ENCODE data around the gene CHN2. TPM values are rescaled to one million over a fixed set of nuclear protein-coding genes. Genes with fewer than 3 reads are reported as not detected.

The CHN2 gene
- total RNA-seq, 1 experiment from 2014 or later, result 5.0 TPM

DNA sequence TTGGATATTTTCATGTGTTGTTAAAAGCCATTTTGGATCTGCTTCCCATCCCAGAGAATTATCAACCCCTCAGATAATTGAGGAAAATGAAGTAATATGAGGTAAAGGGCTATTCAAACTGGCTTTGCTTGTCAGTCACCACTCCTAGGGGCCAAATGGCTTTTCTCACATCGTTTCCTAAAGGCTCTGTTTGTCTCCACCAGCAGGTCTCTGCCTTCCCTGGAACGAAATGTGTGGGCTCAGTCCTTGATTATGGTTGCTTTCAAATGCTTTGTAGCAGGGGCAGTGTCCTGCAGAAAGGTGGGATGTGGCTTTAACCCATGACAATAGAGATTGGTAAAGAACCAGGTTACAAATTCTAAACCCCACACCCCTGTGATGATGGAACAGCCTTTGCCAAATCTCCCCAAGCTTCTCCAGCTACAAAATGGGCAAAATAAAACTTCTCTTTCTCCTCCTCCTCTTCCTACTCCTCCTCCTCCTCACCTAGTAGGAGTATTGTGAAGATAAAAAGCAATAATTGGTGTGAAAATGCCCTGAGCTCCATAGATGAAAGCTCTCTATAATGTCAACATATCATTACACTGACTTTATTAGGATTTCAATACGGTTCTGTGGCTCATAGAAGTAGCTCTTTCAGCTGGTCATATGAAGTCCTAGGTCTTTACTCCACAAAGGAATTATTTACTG, 127.6 kb downstream of the CHN2 start (continued):
- TF ChIP-seq CTCF (IDR thresholded peaks at IDR 0.05) (no peak), AFF4 (CRISPR knock-in tag; IDR thresholded peaks at IDR 0.05; ENCODE audit: borderline replicate concordance) (no peak)

DNA sequence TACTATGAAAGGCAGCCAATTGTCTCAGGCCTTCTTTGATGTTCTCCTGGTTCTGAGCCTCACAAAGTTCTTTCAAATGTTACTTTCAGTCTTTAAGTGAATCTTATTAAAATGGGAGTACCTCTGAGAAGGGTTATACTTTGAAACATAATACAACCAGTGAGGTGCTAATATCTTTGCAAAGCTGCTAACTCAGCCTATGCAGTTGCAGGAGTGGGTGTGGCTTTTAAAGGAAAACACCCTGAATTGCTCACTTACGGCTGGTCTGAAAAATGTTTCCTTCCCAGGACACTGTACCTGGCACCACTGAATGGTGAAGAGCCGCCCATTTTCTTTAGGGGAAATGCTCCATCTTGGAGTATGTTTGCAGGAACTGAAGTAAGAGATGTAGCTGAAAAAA, 130.9 kb downstream of the CHN2 start:
- TF ChIP-seq RELA (CRISPR knock-in tag; IDR thresholded peaks at IDR 0.05; ENCODE audit: borderline replicate concordance) (no peak), ZNF532 (CRISPR knock-in tag; IDR thresholded peaks at IDR 0.05; ENCODE audit: borderline replicate concordance) (no peak), ATF1 (CRISPR knock-in tag; IDR thresholded peaks at IDR 0.05) (no peak), ESRRA (CRISPR knock-in tag; IDR thresholded peaks at IDR 0.05; ENCODE audit: borderline replicate concordance) (no peak), AFF4 (CRISPR knock-in tag; IDR thresholded peaks at IDR 0.05; ENCODE audit: borderline replicate concordance) (no peak), ERG (CRISPR knock-in tag; IDR thresholded peaks at IDR 0.05) (no peak), NFYB (CRISPR knock-in tag; conservative IDR thresholded peaks at IDR 0.05; ENCODE audit: low read depth) (no peak), SMAD3 (CRISPR knock-in tag; IDR thresholded peaks at IDR 0.05; ENCODE audit: borderline replicate concordance) (no peak), CBFB (CRISPR knock-in tag; IDR thresholded peaks at IDR 0.05; ENCODE audit: low read depth) (no peak), SOX15 (CRISPR knock-in tag; IDR thresholded peaks at IDR 0.05) (no peak)
- TF ChIP-seq, protein P1, sequence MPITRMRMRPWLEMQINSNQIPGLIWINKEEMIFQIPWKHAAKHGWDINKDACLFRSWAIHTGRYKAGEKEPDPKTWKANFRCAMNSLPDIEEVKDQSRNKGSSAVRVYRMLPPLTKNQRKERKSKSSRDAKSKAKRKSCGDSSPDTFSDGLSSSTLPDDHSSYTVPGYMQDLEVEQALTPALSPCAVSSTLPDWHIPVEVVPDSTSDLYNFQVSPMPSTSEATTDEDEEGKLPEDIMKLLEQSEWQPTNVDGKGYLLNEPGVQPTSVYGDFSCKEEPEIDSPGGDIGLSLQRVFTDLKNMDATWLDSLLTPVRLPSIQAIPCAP (CRISPR knock-in tag; IDR thresholded peaks at IDR 0.05), result no peak
- ChIA-PET POLR2A (no interaction called here), CTCF (interaction anchor here (0.8 to 3.3 kb wide), 3 partner anchors 29 to 404 kb away, joined by 3 to 12 read pairs (median 3); no protein-coding TSS in a partner anchor)
- ATAC-seq (no peak), DNase-seq (ENCODE audit: low spot score) (no peak)
- Mint-ChIP-seq H3K4me3 (no peak overlapping the region), H3K27ac (no peak overlapping the region), H3K27me3 (ENCODE audit: low read depth) (no peaks in the 10 kb centered on the region; the same call in 1 of the 2 replicates), H3K9me3 (peaks cover 5% of the 10 kb centered on the region; the same call in 1 of the 2 replicates), H3K36me3 (no peaks in the 10 kb centered on the region), H3K4me1 (peaks cover 36% of the 10 kb centered on the region)

Data from WTC11 (cell line).